ENCODE measurements around the gene MDP1.

Gene MDP1

GRCh38 chr14:24261256-24261968, 45.5 kb upstream of the MDP1 start:
- TF ChIP-seq CTCF (conservative IDR thresholded peaks at IDR 0.05; ENCODE audit: low read depth): no peak
- ChIA-PET CTCF (interaction anchor here (0.6 kb wide), 1 partner anchor 19 kb away, joined by 3 read pairs; no protein-coding TSS in a partner anchor), POLR2A (ENCODE audit: low non-redundant PET) (interaction anchor here (0.6 to 1.8 kb wide), 3 partner anchors 14 to 22 kb away, joined by 3 to 5 read pairs (median 3); partner anchors contain the start of gene TINF2)
- DNase-seq (ENCODE audit: low spot score): no peak
- peak overlapping the region; percentile 96 for H3K27ac ChIP-seq

GRCh38 chr14:24260780-24261157, 44.9 kb upstream of the MDP1 start:
- ChIA-PET CTCF (interaction anchor here (0.6 kb wide), 2 partner anchors 20 to 244 kb away, joined by 3 to 4 read pairs; no protein-coding TSS in a partner anchor), POLR2A (ENCODE audit: low non-redundant PET) (interaction anchor here (0.6 to 1.8 kb wide), 3 partner anchors 15 to 22 kb away, joined by 3 to 5 read pairs (median 3); partner anchors contain the start of gene TINF2)
- TF ChIP-seq CTCF (conservative IDR thresholded peaks at IDR 0.05; ENCODE audit: low read depth): no peak
- no peak for DNase-seq (ENCODE audit: low spot score)
- peak overlapping the region; percentile 96 for H3K27ac ChIP-seq

- H3K27ac ChIP-seq: peak overlapping the region; percentile 96
- ChIA-PET CTCF (interaction anchor here (0.6 kb wide), 1 partner anchor 245 kb away, joined by 4 read pairs; no protein-coding TSS in a partner anchor), POLR2A (ENCODE audit: low non-redundant PET) (interaction anchor here (0.6 to 1.8 kb wide), 2 partner anchors 16 to 17 kb away, joined by 3 to 5 read pairs; partner anchors contain the start of gene TINF2)
- no peak for DNase-seq (ENCODE audit: low spot score)
- no peak for TF ChIP-seq CTCF (conservative IDR thresholded peaks at IDR 0.05; ENCODE audit: low read depth)
Observed at GRCh38 chr14:24260026-24260779, 44.3 kb upstream of the MDP1 start.

GRCh38 chr14:24259282-24260025, 43.6 kb upstream of the MDP1 start:
- ChIA-PET POLR2A (ENCODE audit: low non-redundant PET) (interaction anchor here (0.6 kb wide), 1 partner anchor 11 kb away, joined by 3 read pairs; no protein-coding TSS in a partner anchor), CTCF (interaction anchor here (0.9 kb wide), 1 partner anchor 49 kb away, joined by 3 read pairs; the partner anchor contains the start of gene CIDEB)
- peak; percentile 87 for DNase-seq (ENCODE audit: low spot score)
- peak overlapping the region; percentile 96 for H3K27ac ChIP-seq
- no peak for TF ChIP-seq CTCF (conservative IDR thresholded peaks at IDR 0.05; ENCODE audit: low read depth)

GRCh38 chr14:24258548-24259265, 42.8 kb upstream of the MDP1 start:
- POLR2A ChIA-PET (ENCODE audit: low non-redundant PET): interaction anchor here (0.6 kb wide), 1 partner anchor 68 kb away, joined by 6 read pairs; no protein-coding TSS in a partner anchor
- H3K27ac ChIP-seq: peak overlapping the region; percentile 96
- no peak for DNase-seq (ENCODE audit: low spot score)
- TF ChIP-seq CTCF (conservative IDR thresholded peaks at IDR 0.05; ENCODE audit: low read depth): no peak
- CTCF ChIA-PET: interaction anchor here (0.9 kb wide), 1 partner anchor 49 kb away, joined by 3 read pairs; the partner anchor contains the start of gene CIDEB

All from RWPE1 (cell line).